ENCODE results near the gene SPATS2.

Gene SPATS2

GRCh38 chr12:49471557-49471956 lies 104.3 kb downstream of the SPATS2 start:
- Histone ChIP-seq H3K4me1 (ENCODE audit: insufficient read depth, low read length, severe bottlenecking) (no peaks in the 10 kb centered on the region), H3K27ac (ENCODE audit: low read depth, low read length, poor library complexity, severe bottlenecking) (no peak overlapping the region), H2AFZ (ENCODE audit: low read length) (no peak overlapping the region), H3K9ac (ENCODE audit: low read length) (no peak overlapping the region), H3K27me3 (ENCODE audit: insufficient read depth, low read length) (no peaks in the 10 kb centered on the region), H3F3A (ENCODE audit: insufficient read depth, low read length) (no peaks in the 10 kb centered on the region), H3K79me2 (ENCODE audit: insufficient read depth, low read length) (no peaks in the 10 kb centered on the region), H3K4me2 (ENCODE audit: low read length) (no peak overlapping the region), H3K9me3 (ENCODE audit: low read length) (no peaks in the 10 kb centered on the region), H3K9me2 (ENCODE audit: low read depth, low read length) (no peaks in the 10 kb centered on the region), H4K20me1 (ENCODE audit: insufficient read depth, low read length) (no peaks in the 10 kb centered on the region), H3K4me3 (ENCODE audit: low read depth, low read length, poor library complexity, severe bottlenecking) (no peak overlapping the region), H3K36me3 (ENCODE audit: insufficient read depth, low read length) (no peaks in the 10 kb centered on the region)
- no peak for TF ChIP-seq EZH2 (IDR thresholded peaks at IDR 0.05; ENCODE audit: borderline replicate concordance, low read length)
- no peak for TF ChIP-seq CTCF (IDR thresholded peaks at IDR 0.05; ENCODE audit: low read length)

- Histone ChIP-seq H4K20me1 (ENCODE audit: insufficient read depth, low read length) (no peaks in the 10 kb centered on the region), H3K9ac (ENCODE audit: low read length) (no peak overlapping the region), H3K4me3 (ENCODE audit: low read depth, low read length, poor library complexity, severe bottlenecking) (no peak overlapping the region), H3K9me2 (ENCODE audit: low read depth, low read length) (no peaks in the 10 kb centered on the region), H3K27ac (ENCODE audit: low read depth, low read length, poor library complexity, severe bottlenecking) (no peak overlapping the region), H3K4me1 (ENCODE audit: insufficient read depth, low read length, severe bottlenecking) (no peaks in the 10 kb centered on the region), H3K9me3 (ENCODE audit: low read length) (no peaks in the 10 kb centered on the region), H3K79me2 (ENCODE audit: insufficient read depth, low read length) (no peaks in the 10 kb centered on the region), H3K4me2 (ENCODE audit: low read length) (no peak overlapping the region), H2AFZ (ENCODE audit: low read length) (no peak overlapping the region), H3F3A (ENCODE audit: insufficient read depth, low read length) (no peaks in the 10 kb centered on the region), H3K36me3 (ENCODE audit: insufficient read depth, low read length) (no peaks in the 10 kb centered on the region), H3K27me3 (ENCODE audit: insufficient read depth, low read length) (no peaks in the 10 kb centered on the region)
- no peak for TF ChIP-seq CTCF (IDR thresholded peaks at IDR 0.05; ENCODE audit: low read length)
- TF ChIP-seq EZH2 (IDR thresholded peaks at IDR 0.05; ENCODE audit: borderline replicate concordance, low read length) = no peak
These were observed 108.8 kb downstream of the SPATS2 start for GRCh38 chr12:49476091-49476490.

GRCh38 chr12:49478949-49479664 lies 111.8 kb downstream of the SPATS2 start:
- Histone ChIP-seq H2AFZ (ENCODE audit: low read length) (no peak overlapping the region), H3K4me1 (ENCODE audit: insufficient read depth, low read length, severe bottlenecking) (no peaks in the 10 kb centered on the region), H3K36me3 (ENCODE audit: insufficient read depth, low read length) (no peaks in the 10 kb centered on the region; the same call in 1 of the 2 replicates), H3K9me3 (ENCODE audit: low read length) (no peaks in the 10 kb centered on the region), H3K79me2 (ENCODE audit: insufficient read depth, low read length) (no peaks in the 10 kb centered on the region), H3K27me3 (ENCODE audit: insufficient read depth, low read length) (no peaks in the 10 kb centered on the region), H3K9me2 (ENCODE audit: low read depth, low read length) (no peaks in the 10 kb centered on the region), H3K4me3 (ENCODE audit: low read depth, low read length, poor library complexity, severe bottlenecking) (no peak overlapping the region), H3F3A (ENCODE audit: insufficient read depth, low read length) (no peaks in the 10 kb centered on the region), H4K20me1 (ENCODE audit: insufficient read depth, low read length) (no peaks in the 10 kb centered on the region), H3K4me2 (ENCODE audit: low read length) (no peak overlapping the region), H3K27ac (ENCODE audit: low read depth, low read length, poor library complexity, severe bottlenecking) (no peak overlapping the region), H3K9ac (ENCODE audit: low read length) (no peak overlapping the region)
- TF ChIP-seq EZH2 (IDR thresholded peaks at IDR 0.05; ENCODE audit: borderline replicate concordance, low read length) (no peak), CTCF (IDR thresholded peaks at IDR 0.05; ENCODE audit: low read length) (no peak)

Measured in OCI-LY1 (cell line).